Parathyroid adenoma (tissue), 2 donors: ENCODE data around the gene FAM83F.

Source experiments
- H2AFZ ChIP-seq: fragments of 300-600 bp; sonication (generic); one replicate; pipeline ENCODE4 v1.7.0; 2017; ENCODE audit warnings: antibody characterized with exemption, mild to moderate bottlenecking
- H3K27ac ChIP-seq: fragments of 300-600 bp; sonication (generic); one replicate; pipeline ENCODE4 v1.7.0; 2017
- H3K27me3 ChIP-seq: fragments of 300-600 bp; sonication (generic); one replicate; pipeline ENCODE4 v1.7.0; 2017; ENCODE audit warnings: low read length; ENCODE audit not compliant: control insufficient read depth, insufficient read depth
- H3K36me3 ChIP-seq: fragments of 300-600 bp; sonication (generic); one replicate; pipeline ENCODE4 v1.7.0; 2017; ENCODE audit warnings: low read length; ENCODE audit not compliant: control insufficient read depth, insufficient read depth
- H3K4me1 ChIP-seq: fragments of 300-600 bp; sonication (generic); one replicate; pipeline ENCODE4 v1.7.0; 2017; ENCODE audit warnings: control low read depth
- H3K4me2 ChIP-seq: fragments of 300-600 bp; sonication (generic); one replicate; pipeline ENCODE4 v1.7.0; 2017; ENCODE audit warnings: low read length
- H3K4me3 ChIP-seq: fragments of 300-600 bp; sonication (generic); one replicate; pipeline ENCODE4 v1.7.0; 2017; ENCODE audit warnings: low read depth, low read length
- H3K79me2 ChIP-seq: fragments of 300-600 bp; sonication (generic); one replicate; pipeline ENCODE4 v1.7.0; 2017; ENCODE audit warnings: control low read depth
- H3K9ac ChIP-seq: fragments of 300-600 bp; sonication (generic); one replicate; pipeline ENCODE4 v1.7.0; 2017; ENCODE audit warnings: mild to moderate bottlenecking
- H3K9me3 ChIP-seq: fragments of 300-600 bp; sonication (generic); one replicate; pipeline ENCODE4 v1.7.0; 2017; ENCODE audit warnings: low read length; ENCODE audit not compliant: control insufficient read depth
- CTCF ChIP-seq: fragments of 300-600 bp; sonication (generic); IDR thresholded peaks from one replicate; pipeline ENCODE4 v1.7.0; 2017; ENCODE audit warnings: antibody characterized with exemption, mild to moderate bottlenecking
- donor health status: primary hyperparathyroidism.

FAM83F gene

DNA sequence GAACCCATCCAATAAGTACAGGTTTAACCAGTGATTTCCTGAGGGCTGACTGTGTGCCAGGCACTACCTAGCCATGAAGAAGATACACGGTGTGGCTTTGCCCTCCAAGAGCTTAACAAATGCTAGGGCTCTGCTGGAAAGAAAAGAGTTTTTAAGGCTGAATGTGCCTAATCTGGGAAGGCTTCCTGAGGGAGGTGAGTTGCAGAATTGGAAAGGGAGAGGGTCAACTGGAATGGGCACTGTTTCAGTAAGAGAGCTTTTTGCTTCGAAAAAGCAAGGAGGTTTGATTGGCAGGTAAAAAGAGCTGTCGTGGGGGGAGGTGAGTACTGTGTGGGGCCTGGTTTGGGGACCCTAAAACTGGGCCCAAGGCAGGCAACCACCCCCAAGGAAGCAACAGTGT, 2.7 kb downstream of the FAM83F start:
- no peak overlapping the region for H3K9ac ChIP-seq
- no peaks in the 10 kb centered on the region for H3K27me3 ChIP-seq
- no peaks in the 10 kb centered on the region for H3K36me3 ChIP-seq
- no peaks in the 10 kb centered on the region for H3K79me2 ChIP-seq
- no peak overlapping the region for H3K4me3 ChIP-seq
- no peak overlapping the region for H3K27ac ChIP-seq
- H3K9me3 ChIP-seq: no peaks in the 10 kb centered on the region
- no peak overlapping the region for H2AFZ ChIP-seq
- no peak for TF ChIP-seq CTCF
- no peak overlapping the region for H3K4me2 ChIP-seq
- no peaks in the 10 kb centered on the region for H3K4me1 ChIP-seq

- no peaks in the 10 kb centered on the region for H3K4me1 ChIP-seq
- no peak overlapping the region for H3K9ac ChIP-seq
Measured at GRCh38 chr22:39997939-39998726, 3.4 kb downstream of the FAM83F start.

DNA sequence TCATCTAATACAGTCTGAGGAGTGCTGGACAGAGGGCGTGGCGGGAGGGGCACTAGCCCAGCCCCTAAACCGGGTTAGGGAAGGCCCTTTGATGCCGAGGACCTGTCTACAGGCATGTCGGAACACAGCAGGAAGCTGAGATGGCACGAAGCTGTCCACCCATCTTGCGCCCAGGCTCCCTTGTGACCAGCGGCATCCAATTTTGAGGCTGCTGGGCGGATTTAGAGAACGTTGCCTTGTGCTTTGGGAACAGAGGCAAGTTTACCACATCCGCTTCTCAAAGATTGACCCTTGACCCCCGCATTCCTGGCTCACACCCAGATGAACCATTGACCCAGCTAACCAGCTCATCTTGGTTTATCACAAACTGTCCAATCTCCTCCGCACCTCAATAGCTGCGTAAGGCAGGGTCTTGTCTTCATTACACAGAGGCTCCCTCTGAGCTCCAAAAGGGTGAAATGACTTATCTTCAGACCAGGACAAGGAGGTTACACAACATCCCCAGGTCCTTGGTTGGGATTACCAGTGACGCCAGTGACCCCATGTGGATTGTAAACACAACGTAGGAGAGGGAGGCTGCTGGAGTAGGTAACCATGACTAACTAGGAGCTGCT, 4.5 kb downstream of the FAM83F start:
- Histone ChIP-seq H2AFZ (no peak overlapping the region), H3K79me2 (no peaks in the 10 kb centered on the region), H3K9ac (no peak overlapping the region), H3K27ac (no peak overlapping the region), H3K4me3 (no peak overlapping the region), H3K36me3 (no peaks in the 10 kb centered on the region), H3K4me2 (no peak overlapping the region), H3K27me3 (no peaks in the 10 kb centered on the region), H3K4me1 (no peaks in the 10 kb centered on the region), H3K9me3 (no peaks in the 10 kb centered on the region)
- no peak for TF ChIP-seq CTCF

More at GRCh38 chr22:39997939-39998726, 3.4 kb downstream of the FAM83F start:
- Histone ChIP-seq H3K79me2 (no peaks in the 10 kb centered on the region), H3K27ac (no peak overlapping the region), H2AFZ (no peak overlapping the region), H3K27me3 (no peaks in the 10 kb centered on the region), H3K4me2 (peak overlapping the region; percentile 39), H3K36me3 (no peaks in the 10 kb centered on the region), H3K4me3 (no peak overlapping the region), H3K9me3 (no peaks in the 10 kb centered on the region)
- no peak for TF ChIP-seq CTCF

DNA sequence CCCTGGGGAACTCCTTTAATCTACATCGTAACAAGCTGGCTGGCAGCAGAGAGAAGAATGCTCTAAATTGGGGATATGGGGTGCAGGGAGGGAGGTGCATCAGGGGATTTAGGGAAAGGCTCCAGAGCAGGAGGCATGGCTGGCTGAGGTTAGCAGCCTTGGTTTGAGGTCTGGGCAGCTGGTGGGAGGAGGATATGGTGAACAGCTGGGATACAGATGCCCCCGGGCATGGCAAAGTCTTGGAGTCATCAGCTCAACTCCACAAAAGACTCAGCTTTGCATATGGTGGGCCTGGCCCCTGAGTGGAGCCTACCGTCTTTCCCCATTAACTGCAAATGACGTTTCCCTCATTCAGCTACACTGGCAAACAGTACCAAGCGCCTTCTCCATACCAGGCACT, 5.4 kb downstream of the FAM83F start:
- Histone ChIP-seq H3K4me1 (no peaks in the 10 kb centered on the region), H3K4me2 (no peak overlapping the region), H3K9ac (no peak overlapping the region), H3K9me3 (no peaks in the 10 kb centered on the region), H3K36me3 (no peaks in the 10 kb centered on the region), H2AFZ (no peak overlapping the region), H3K27ac (no peak overlapping the region), H3K4me3 (no peak overlapping the region), H3K79me2 (no peaks in the 10 kb centered on the region), H3K27me3 (no peaks in the 10 kb centered on the region)
- no peak for TF ChIP-seq CTCF
